ENCODE data around the gene SHB. TPM values are rescaled to one million over a fixed set of nuclear protein-coding genes. Genes with fewer than 3 reads are reported as not detected.

Gene SHB
- total and polyA plus RNA-seq, 2 of the 8 experiments (the other 6 are each of a cell fraction or from before 2014, with no cell fraction given), result 4.1 to 12.6 TPM

DNA sequence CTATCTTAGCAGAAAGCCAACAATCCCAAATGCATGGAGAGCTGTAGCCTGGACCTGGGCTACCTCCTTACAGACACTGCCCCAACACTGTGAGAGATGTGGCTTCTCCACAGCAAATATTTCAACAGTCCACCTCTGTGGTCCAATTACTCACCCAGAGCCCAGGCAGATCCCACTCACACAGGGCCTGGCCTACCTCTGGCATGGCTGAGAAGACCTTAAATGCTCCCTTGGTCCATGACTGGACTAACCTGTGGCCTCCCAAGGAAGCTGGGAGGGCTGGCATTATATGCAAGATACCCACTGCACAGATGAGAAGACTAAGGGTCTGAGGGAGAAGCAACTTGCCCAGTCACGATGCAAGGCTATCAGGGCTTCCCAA is 142.3 kb downstream of the SHB start (continued):
- no peak for TF ChIP-seq YY1 (IDR thresholded peaks at IDR 0.05; ENCODE audit: low read depth, low read length)
- no peak for TF ChIP-seq CREB1 (IDR thresholded peaks at IDR 0.05)
- no peak for TF ChIP-seq JUN (IDR thresholded peaks at IDR 0.05; ENCODE audit: low read depth, low read length)
- TF ChIP-seq POLR2AphosphoS5 (IDR thresholded peaks at IDR 0.05; ENCODE audit: low read depth, low read length), result no peak
